H1 (cell line): Measurements from ENCODE around the gene CRB2. TPM values are rescaled to one million over a fixed set of nuclear protein-coding genes. Genes with fewer than 3 reads are reported as not detected.
A peak's percentile ranks its signal among the peaks of the same experiment; 100 is the strongest.

ENCODE experiments used
- CTCF ChIA-PET: fragments of 300-600 bp; sonication (Branson Sonifier 250); formaldehyde crosslinking; loops from one replicate; lab custom pipeline; 2021; ENCODE audit not compliant: partially characterized antibody; lab: Charles Lee
- POLR2A ChIA-PET: fragments of 300-600 bp; sonication (Branson Sonifier 250); formaldehyde crosslinking; loops from one replicate; lab custom pipeline; 2021; ENCODE audit warnings: inconsistent platforms; ENCODE audit not compliant: partially characterized antibody; lab: Charles Lee
- DNase-seq, 2 experiments: peaks; one replicate each; pipeline versions ENCODE4 v3.0.0 to v3.0.0-alpha.2; 2010 to 2022; ENCODE audit warnings: low spot score in 2 of 2, low read depth in 1 of 2, mixed read lengths in 1 of 2
- FAIRE-seq: peaks from 2 replicates; lab custom pipeline; 2011; peaks lifted over from hg19 to GRCh38; lab: Jason Lieb, UNC
- H2AFZ ChIP-seq: 2 replicates; pipeline ENCODE4 v1.8.1; 2012; ENCODE audit warnings: low read length, inconsistent platforms
- H2AK5ac ChIP-seq: 2 replicates; pipeline ENCODE4 v1.6.1; 2013; ENCODE audit warnings: low read depth, low read length
- H2BK120ac ChIP-seq: replicated peaks from 2 replicates; pipeline ENCODE3; 2013; ENCODE audit warnings: low read depth, low read length, inconsistent platforms
- H2BK12ac ChIP-seq: 2 replicates; pipeline ENCODE4 v1.6.1; 2013; ENCODE audit warnings: low read depth, low read length
- H2BK15ac ChIP-seq: 2 replicates; pipeline ENCODE4 v1.6.1; 2013; ENCODE audit warnings: low read length
- H2BK20ac ChIP-seq: 2 replicates; pipeline ENCODE4 v1.6.1; 2013; ENCODE audit warnings: low read length
- H2BK5ac ChIP-seq: 2 replicates; pipeline ENCODE4 v1.6.1; 2013; ENCODE audit warnings: low read depth, low read length
- H3K14ac ChIP-seq: 2 replicates; pipeline ENCODE4 v1.6.1; 2013; ENCODE audit warnings: inconsistent platforms; ENCODE audit not compliant: insufficient read length
- H3K18ac ChIP-seq: 2 replicates; pipeline ENCODE4 v1.6.1; 2013; ENCODE audit warnings: low read length; ENCODE audit errors: extremely low read depth
- H3K23ac ChIP-seq: 2 replicates; pipeline ENCODE4 v1.6.1; 2013; ENCODE audit warnings: inconsistent platforms; ENCODE audit not compliant: insufficient read length
- H3K23me2 ChIP-seq: 2 replicates; pipeline ENCODE4 v1.6.1; 2013; ENCODE audit warnings: low read depth, low read length
- H3K27ac ChIP-seq: 2 replicates; pipeline ENCODE4 v1.6.1; 2011; ENCODE audit warnings: low read depth, low read length, inconsistent platforms
- H3K27me3 ChIP-seq, 4 experiments: replicated peaks in 1 of 4; 1 replicate in 1 of 4; 2 replicates in 3 of 4; pipeline versions ENCODE4 v1.6.1 to v1.8.1; 2011 to 2013; ENCODE audit warnings: low read length in 3 of 4, mild to moderate bottlenecking in 3 of 4, inconsistent platforms in 2 of 4, mixed read lengths in 2 of 4, moderate library complexity in 1 of 4; ENCODE audit not compliant: control insufficient read depth in 3 of 4, insufficient read depth in 3 of 4; ENCODE audit errors: extremely low read depth in 1 of 4
- H3K36me3 ChIP-seq, 4 experiments: 2 replicates each; pipeline versions ENCODE4 v1.6.1 to v1.8.1; 2011 to 2013; ENCODE audit warnings: mild to moderate bottlenecking in 4 of 4, low read length in 3 of 4, moderate library complexity in 2 of 4, control low read depth in 1 of 4, inconsistent platforms in 1 of 4; ENCODE audit not compliant: insufficient read depth in 4 of 4, control insufficient read depth in 2 of 4
- H3K4ac ChIP-seq: replicated peaks from 2 replicates; pipeline ENCODE3; 2013; ENCODE audit warnings: low read length, low read depth, mixed read lengths, inconsistent platforms; ENCODE audit not compliant: insufficient read length
- H3K4me1 ChIP-seq, 4 experiments: replicated peaks in 1 of 4; 1 replicate in 1 of 4; 2 replicates in 3 of 4; pipeline versions ENCODE4 v1.6.1 to v1.8.1; 2011 to 2013; ENCODE audit warnings: low read length in 3 of 4, inconsistent platforms in 2 of 4, mixed read lengths in 1 of 4; ENCODE audit not compliant: insufficient read depth in 4 of 4, control insufficient read depth in 3 of 4
- H3K4me2 ChIP-seq, 2 experiments: 2 replicates each; pipeline versions ENCODE4 v1.6.1 to v1.8.1; 2011 to 2013; ENCODE audit warnings: low read depth in 2 of 2, low read length in 2 of 2, control low read depth in 1 of 2, inconsistent platforms in 1 of 2, mild to moderate bottlenecking in 1 of 2; ENCODE audit not compliant: insufficient read depth in 1 of 2
- H3K4me3 ChIP-seq, 4 experiments: fragments of 200-600, 300-600 bp in 1 of 4; sonication (generic), shearing (Covaris generic), sonication (Bioruptor Twin) in 1 of 4; 2 replicates each; pipeline versions ENCODE4 v1.5.1 to v1.8.1; 2011 to 2016; ENCODE audit warnings: low read length in 4 of 4, low read depth in 3 of 4, control low read depth in 2 of 4, inconsistent platforms in 2 of 4, mild to moderate bottlenecking in 2 of 4, mixed read lengths in 1 of 4, moderate library complexity in 1 of 4; ENCODE audit not compliant: insufficient read depth in 2 of 4; ENCODE audit errors: extremely low read depth in 1 of 4
- H3K56ac ChIP-seq: replicated peaks from 2 replicates; pipeline ENCODE3; 2013; ENCODE audit warnings: low read depth, mild to moderate bottlenecking, mixed read lengths, low read length, inconsistent platforms; ENCODE audit not compliant: insufficient read length
- H3K79me1 ChIP-seq: 2 replicates; pipeline ENCODE4 v1.6.1; 2013; ENCODE audit warnings: low read depth, low read length, control low read depth
- H3K79me2 ChIP-seq, 2 experiments: 2 replicates each; pipeline versions ENCODE4 v1.6.1 to v1.8.1; 2012 to 2013; ENCODE audit warnings: low read length in 2 of 2, mild to moderate bottlenecking in 2 of 2, inconsistent platforms in 1 of 2; ENCODE audit not compliant: insufficient read depth in 2 of 2, control insufficient read depth in 1 of 2
- H3K9ac ChIP-seq, 4 experiments: replicated peaks in 1 of 4; 1 replicate in 1 of 4; 2 replicates in 3 of 4; pipeline versions ENCODE4 v1.6.1 to v1.8.1; 2011 to 2013; ENCODE audit warnings: low read depth in 3 of 4, low read length in 3 of 4, control low read depth in 2 of 4, mild to moderate bottlenecking in 2 of 4, moderate library complexity in 2 of 4, inconsistent platforms in 1 of 4; ENCODE audit errors: extremely low read depth in 1 of 4
- H3K9me3 ChIP-seq, 2 experiments: 2 replicates each; pipeline versions ENCODE4 v1.6.1 to v1.8.1; 2012 to 2013; ENCODE audit warnings: mild to moderate bottlenecking in 2 of 2, moderate library complexity in 2 of 2, control low read depth in 1 of 2, inconsistent platforms in 1 of 2, low read depth in 1 of 2, low read length in 1 of 2, mixed read lengths in 1 of 2; ENCODE audit not compliant: insufficient read depth in 2 of 2
- H4K20me1 ChIP-seq, 2 experiments: replicated peaks in 1 of 2; 2 replicates each; pipeline versions ENCODE3 to v1.8.1; 2011 to 2013; ENCODE audit warnings: inconsistent platforms in 2 of 2, low read length in 2 of 2, mild to moderate bottlenecking in 1 of 2; ENCODE audit not compliant: insufficient read depth in 2 of 2, control insufficient read depth in 1 of 2
- H4K5ac ChIP-seq: 2 replicates; pipeline ENCODE4 v1.6.1; 2013; ENCODE audit warnings: low read length, low read depth, mixed read lengths, inconsistent platforms; ENCODE audit not compliant: insufficient read length
- H4K8ac ChIP-seq: 2 replicates; pipeline ENCODE4 v1.8.0; 2013; ENCODE audit warnings: mild to moderate bottlenecking, moderate library complexity, low read length, inconsistent platforms; ENCODE audit not compliant: insufficient read depth; ENCODE audit errors: extremely low read depth
- H4K91ac ChIP-seq: replicated peaks from 2 replicates; pipeline ENCODE3; 2013; ENCODE audit warnings: low read length, mixed read lengths, inconsistent platforms; ENCODE audit not compliant: insufficient read length
- MAFK ChIP-seq: IDR thresholded peaks from 2 replicates; pipeline ENCODE4 v1.6.1; 2012; ENCODE audit warnings: low read depth, mild to moderate bottlenecking, improper control_type of control experiment, low read length
- TEAD4 ChIP-seq: IDR thresholded peaks from 2 replicates; pipeline ENCODE4 v1.6.1; 2012; ENCODE audit warnings: low read depth, low read length, inconsistent platforms, mixed read lengths
- WGBS, 2 experiments: shearing (Covaris generic) in 1 of 2; methylation state at CpG; one replicate each; pipeline versions ENCODE4 v1.1.6 to v1.1.7; 2013 to 2015; ENCODE audit warnings: low lambda C conversion rate in 2 of 2, mixed read lengths in 2 of 2, inconsistent platforms in 1 of 2, low coverage in 1 of 2, missing lambda C conversion rate in 1 of 2; ENCODE audit not compliant: insufficient replicate concordance in 2 of 2, insufficient coverage in 1 of 2, insufficient read length in 1 of 2; ENCODE audit errors: extremely low coverage in 1 of 2, missing lambda C conversion rate in 1 of 2; 5-methylcytosine and 5-hydroxymethylcytosine counted together
- polyA plus RNA-seq, 7 experiments: library from polyadenylated mRNA; depleted of rRNA in 3 of 7; stranded (reverse) in 5 of 7; unstranded in 2 of 7; fragments of >200 nt in 5 of 7; fragments of 200-250 nt in 2 of 7; gene quantifications; 1 replicate in 5 of 7; 2 replicates in 1 of 7; 4 replicates in 1 of 7; pipeline versions ENCODE4 v1.2.1 to v1.2.3, GENCODE V29; 2011 to 2013; ENCODE audit warnings: missing spikeins in 2 of 7, mixed read lengths in 2 of 7
- total RNA-seq: library from RNA; stranded (reverse); fragmentation: NEBNext Ultra II Directional; extraction: Animal tissue kit (Norgen Biotek cat#: 25700); gene quantifications from 2 replicates; pipeline ENCODE4 v1.2.1, GENCODE V29; 2021

Gene CRB2
- total and polyA plus RNA-seq, 2 of the 8 experiments (the other 6 are each of a cell fraction or from before 2014, with no cell fraction given) = 4.0 to 8.4 TPM

DNA sequence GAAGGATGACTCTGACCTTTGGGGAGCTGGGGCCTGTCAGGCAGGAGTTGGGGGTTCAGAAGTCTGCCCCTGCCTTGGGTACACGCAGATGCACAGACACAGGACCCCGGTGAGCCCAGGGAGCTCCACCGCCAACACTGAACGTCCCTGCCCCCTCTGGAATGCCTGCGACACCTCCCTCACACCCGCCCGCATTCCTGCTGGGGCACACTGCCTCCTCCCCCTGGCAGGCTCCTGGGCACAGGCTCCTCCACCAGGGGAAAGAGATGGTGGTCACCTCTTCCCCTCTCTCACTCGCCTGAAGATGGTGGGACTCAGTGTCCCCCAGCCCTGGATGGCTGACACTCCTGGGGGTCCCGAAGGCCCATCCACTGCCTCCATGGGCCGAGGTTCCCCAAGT is 12.0 kb downstream of the CRB2 start:
- no peak overlapping the region for H2BK5ac ChIP-seq
- no peak overlapping the region for H2BK20ac ChIP-seq
- H3K36me3 ChIP-seq = peaks cover 0 to 5% (median 2%) of the 10 kb centered on the region in 4 experiments; a peak in 1 of 8 replicates
- no peaks in the 10 kb centered on the region for H3K79me2 ChIP-seq
- H3K23me2 ChIP-seq = no peaks in the 10 kb centered on the region
- no peak overlapping the region for H2BK12ac ChIP-seq
- H3K27ac ChIP-seq = no peak overlapping the region
- H3K56ac ChIP-seq = no peak overlapping the region
- H3K4me3 ChIP-seq = no peak overlapping the region
- H3K9me3 ChIP-seq = no peaks in the 10 kb centered on the region
- peaks cover 0 to 24% (median 13%) of the 10 kb centered on the region in 4 experiments; a peak in 5 of 7 replicates for H3K4me1 ChIP-seq
- TF ChIP-seq MAFK = no peak
- TF ChIP-seq TEAD4 = peak; percentile 84
- POLR2A ChIA-PET = interaction anchor here (2.1 kb wide), 1 partner anchor 14 kb away, joined by 6 read pairs; no protein-coding TSS in a partner anchor
- H3K27me3 ChIP-seq = peaks cover 0 to 15% (median 14%) of the 10 kb centered on the region in 4 experiments; a peak in 5 of 7 replicates
- H2AFZ ChIP-seq = no peak overlapping the region
- no peak overlapping the region for H4K91ac ChIP-seq
- H2AK5ac ChIP-seq = no peak overlapping the region
- no peaks in the 10 kb centered on the region for H3K79me1 ChIP-seq
- FAIRE-seq (no peak), DNase-seq (no peak)
- H2BK15ac ChIP-seq = no peak overlapping the region
- H3K23ac ChIP-seq = no peak overlapping the region
- 80% methylated on average over 9 of the region's 10 CpGs; no CpG with 5 or more reads in 1 of the 2 experiments for WGBS, 2 experiments
- no peak overlapping the region for H3K14ac ChIP-seq
- H4K20me1 ChIP-seq = peaks cover 0 to 11% of the 10 kb centered on the region in 2 experiments
- no peak overlapping the region; the same call in 1 of the 2 replicates for H4K8ac ChIP-seq
- no peak overlapping the region for H3K18ac ChIP-seq
- no peak overlapping the region for H4K5ac ChIP-seq
- no peak overlapping the region for H3K4ac ChIP-seq
- no peak overlapping the region for H3K4me2 ChIP-seq
- CTCF ChIA-PET = interaction anchor here (1.2 to 22.0 kb wide), 3 partner anchors 14 to 29 kb away, joined by 3 to 668 read pairs (median 43); partner anchors contain the start of gene CRB2
- no peak overlapping the region for H2BK120ac ChIP-seq
- no peak overlapping the region for H3K9ac ChIP-seq
